Immature natural killer cell (primary cell): ENCODE measurements around the gene SH3GL1. TPM values are rescaled to one million over a fixed set of nuclear protein-coding genes. Genes with fewer than 3 reads are reported as not detected.

Experiments
- DNase-seq, 3 donors: peaks; one replicate each; pipeline ENCODE4 v3.0.0; 2022; ENCODE audit warnings: mixed read lengths in 1 of 3
- H3K27ac Mint-ChIP-seq, 6 donors: one replicate each; pipeline ENCODE4 v1.8.0; 2020; ENCODE audit warnings: mixed read lengths in 6 of 6, mild to moderate bottlenecking in 5 of 6, inconsistent platforms in 4 of 6, moderate library complexity in 3 of 6
- H3K27me3 Mint-ChIP-seq, 3 donors: one replicate each; pipeline ENCODE4 v1.8.0; 2020 to 2021; ENCODE audit warnings: low read depth in 3 of 3, mild to moderate bottlenecking in 3 of 3, mixed read lengths in 3 of 3, moderate library complexity in 3 of 3, inconsistent platforms in 1 of 3
- H3K36me3 Mint-ChIP-seq, 3 donors: one replicate each; pipeline ENCODE4 v1.8.0; 2020; ENCODE audit warnings: mixed read lengths in 3 of 3, inconsistent platforms in 2 of 3, mild to moderate bottlenecking in 2 of 3
- H3K4me1 Mint-ChIP-seq, 2 donors: one replicate each; pipeline ENCODE4 v1.8.0; 2020; ENCODE audit warnings: inconsistent platforms in 2 of 2, mild to moderate bottlenecking in 2 of 2, mixed read lengths in 2 of 2, moderate library complexity in 1 of 2
- H3K4me3 Mint-ChIP-seq, 5 donors: one replicate each; pipeline ENCODE4 v1.8.0; 2020; ENCODE audit warnings: mild to moderate bottlenecking in 5 of 5, mixed read lengths in 5 of 5, inconsistent platforms in 3 of 5, moderate library complexity in 3 of 5
- H3K9me3 Mint-ChIP-seq, 6 donors: one replicate each; pipeline ENCODE4 v1.8.0; 2020; ENCODE audit warnings: mild to moderate bottlenecking in 6 of 6, mixed read lengths in 6 of 6, inconsistent platforms in 4 of 6, moderate library complexity in 3 of 6
- polyA plus RNA-seq, 3 donors: library from polyadenylated mRNA; unstranded; fragments of 300-500 nt; fragmentation: Illumina TruSeq; gene quantifications; one replicate each; pipeline ENCODE4 v1.2.3, GENCODE V29; 2021

SH3GL1 gene
- polyA plus RNA-seq, 3 donors from 2014 or later: 13.8 to 24.6 (median 18.4) TPM

GRCh38 chr19:4399812-4400134, 574 bp downstream of the SH3GL1 start:
- Mint-ChIP-seq H3K9me3 (no peaks in the 10 kb centered on the region), H3K4me1 (peaks cover 56 to 80% of the 10 kb centered on the region in 2 donors), H3K36me3 (no peaks in the 10 kb centered on the region), H3K27ac (peak overlapping the region; percentile 80 to 92 (median 86)), H3K27me3 (peaks cover 10 to 13% (median 12%) of the 10 kb centered on the region in 3 donors), H3K4me3 (peak overlapping the region; percentile 83 to 87 (median 87))
- DNase-seq: peak in 1 of 3 donors; percentile 4

- Mint-ChIP-seq H3K4me3 (peak overlapping the region in 2 of 5 donors; percentile 0 to 59), H3K4me1 (peaks cover 57 to 74% of the 10 kb centered on the region in 2 donors), H3K27ac (peak overlapping the region in 3 of 6 donors; percentile 10 to 79 (median 55)), H3K27me3 (peaks cover 5 to 11% (median 10%) of the 10 kb centered on the region in 3 donors), H3K9me3 (no peaks in the 10 kb centered on the region), H3K36me3 (no peaks in the 10 kb centered on the region)
- no peak for DNase-seq
Measured at GRCh38 chr19:4396949-4397783, 3.2 kb downstream of the SH3GL1 start.

GRCh38 chr19:4393947-4394590, 6.3 kb downstream of the SH3GL1 start:
- Mint-ChIP-seq H3K27ac (peak overlapping the region in 4 of 6 donors; percentile 31 to 55 (median 38)), H3K36me3 (no peaks in the 10 kb centered on the region), H3K4me3 (no peak overlapping the region), H3K9me3 (no peaks in the 10 kb centered on the region), H3K4me1 (peaks cover 52 to 77% of the 10 kb centered on the region in 2 donors), H3K27me3 (peaks cover 0 to 2% (median 0%) of the 10 kb centered on the region in 3 donors)
- no peak for DNase-seq

DNA sequence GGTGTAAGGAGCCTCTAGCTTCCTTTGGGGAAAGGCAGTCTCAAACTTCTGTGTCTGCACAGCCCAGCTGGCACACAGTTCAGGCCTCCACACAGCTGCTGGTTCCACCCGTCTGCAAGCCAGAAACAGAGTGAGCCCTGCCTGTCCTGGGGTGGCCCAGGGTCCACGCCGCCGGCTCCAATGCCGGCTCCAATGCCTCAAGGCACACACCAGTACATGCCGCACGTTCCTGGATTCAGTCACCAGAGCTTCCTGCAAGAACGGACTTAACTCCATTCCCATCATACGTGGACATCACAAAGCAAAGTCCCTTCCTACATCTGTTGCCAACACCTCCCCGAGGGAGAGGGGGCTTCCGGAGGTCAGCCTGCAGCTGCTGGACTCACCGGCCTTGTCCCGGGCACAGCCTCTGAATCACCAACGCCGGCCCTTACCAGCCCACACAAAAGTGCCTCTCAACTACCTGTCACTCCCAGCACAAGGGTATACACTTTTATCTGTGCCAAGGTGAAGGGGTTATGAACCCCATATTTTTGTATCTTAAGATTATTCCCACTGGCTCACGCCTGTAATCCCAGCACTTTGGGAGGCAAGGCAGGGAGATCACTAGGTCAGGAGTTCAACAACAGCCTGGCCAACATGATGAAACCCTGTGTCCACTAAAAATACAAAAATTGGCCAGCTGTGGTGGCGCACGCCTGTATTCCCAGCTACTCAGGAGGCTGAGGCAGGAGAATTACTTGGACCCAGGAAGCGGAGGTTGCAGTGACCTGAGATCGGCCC, 8.5 kb downstream of the SH3GL1 start:
- no peaks in the 10 kb centered on the region for H3K36me3 Mint-ChIP-seq
- peak overlapping the region in 1 of 6 donors; percentile 14 for H3K27ac Mint-ChIP-seq
- H3K4me1 Mint-ChIP-seq: peaks cover 37 to 70% of the 10 kb centered on the region in 2 donors
- no peaks in the 10 kb centered on the region for H3K27me3 Mint-ChIP-seq
- DNase-seq: no peak
- no peaks in the 10 kb centered on the region for H3K9me3 Mint-ChIP-seq
- H3K4me3 Mint-ChIP-seq: no peak overlapping the region

GRCh38 chr19:4391306-4391693, 9.0 kb downstream of the SH3GL1 start:
- Mint-ChIP-seq H3K27ac (peak overlapping the region in 1 of 6 donors; percentile 13), H3K9me3 (no peaks in the 10 kb centered on the region), H3K27me3 (no peaks in the 10 kb centered on the region), H3K4me3 (no peak overlapping the region), H3K36me3 (no peaks in the 10 kb centered on the region), H3K4me1 (peaks cover 37 to 64% of the 10 kb centered on the region in 2 donors)
- no peak for DNase-seq

- Mint-ChIP-seq H3K4me1 (peaks cover 34 to 63% of the 10 kb centered on the region in 2 donors), H3K27me3 (no peaks in the 10 kb centered on the region), H3K36me3 (no peaks in the 10 kb centered on the region), H3K4me3 (peak overlapping the region in 2 of 5 donors; percentile 18 to 19), H3K27ac (peak overlapping the region in 4 of 6 donors; percentile 14 to 88 (median 66)), H3K9me3 (no peaks in the 10 kb centered on the region)
- DNase-seq: no peak
Measured at GRCh38 chr19:4390567-4391305, 9.6 kb downstream of the SH3GL1 start.

DNA sequence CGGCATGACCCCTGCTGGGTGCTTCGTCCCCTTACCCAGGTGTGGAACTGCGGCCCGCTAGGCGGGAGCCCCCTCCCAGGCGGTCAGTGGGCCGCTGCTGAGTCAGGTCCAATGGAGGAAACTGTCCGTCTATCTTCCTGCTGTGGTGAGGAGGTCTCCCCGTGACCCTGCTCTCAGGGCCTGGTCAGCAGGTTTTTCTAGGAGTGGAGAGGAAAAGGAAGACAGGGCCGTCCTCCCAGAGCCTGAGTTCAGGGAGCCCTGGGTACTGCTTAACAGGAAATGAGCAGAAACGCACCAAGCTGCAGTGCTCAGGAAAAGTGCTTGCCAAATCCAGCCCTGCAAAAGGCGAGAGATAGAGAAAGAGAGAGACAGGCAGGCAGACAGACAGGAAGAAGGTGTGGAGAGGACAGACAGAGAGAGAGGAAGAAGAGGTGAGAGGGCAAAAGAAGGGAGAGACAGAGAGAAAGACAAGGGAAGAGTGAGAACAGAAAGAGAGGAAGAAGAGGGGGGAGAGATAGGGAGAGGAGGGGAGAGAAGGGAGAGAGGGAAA, 10.3 kb downstream of the SH3GL1 start:
- Mint-ChIP-seq H3K4me3 (peak overlapping the region; percentile 1 to 29 (median 18)), H3K4me1 (peaks cover 34 to 60% of the 10 kb centered on the region in 2 donors)

DNA sequence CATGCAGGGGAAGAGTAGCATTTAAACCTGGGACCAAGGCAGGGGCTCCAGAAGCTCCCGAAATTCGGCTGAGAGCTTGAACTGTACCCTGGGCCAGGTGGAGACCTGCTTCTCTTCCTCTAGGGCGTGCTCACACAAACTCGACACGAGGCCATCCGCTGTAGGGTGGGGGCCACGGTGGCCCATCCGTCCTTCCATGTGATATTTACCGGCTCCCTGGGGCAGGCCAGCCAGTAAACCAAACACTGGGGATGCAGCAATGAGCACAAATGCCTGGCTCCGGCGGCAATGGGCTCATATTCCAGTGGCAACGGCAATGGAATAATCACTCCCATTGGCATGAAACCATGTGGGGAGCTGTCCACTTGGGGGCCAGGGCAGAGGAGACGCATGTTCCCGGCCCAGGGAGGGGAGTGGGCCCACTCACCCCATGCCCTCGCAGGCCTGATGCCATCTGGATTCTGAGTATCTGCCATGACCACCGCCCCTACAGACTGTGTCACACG, 10.8 kb downstream of the SH3GL1 start:
- Mint-ChIP-seq H3K4me3 (no peak overlapping the region), H3K9me3 (no peaks in the 10 kb centered on the region), H3K36me3 (no peaks in the 10 kb centered on the region), H3K27ac (no peak overlapping the region), H3K27me3 (no peaks in the 10 kb centered on the region), H3K4me1 (peaks cover 34 to 55% of the 10 kb centered on the region in 2 donors)
- no peak for DNase-seq

More for the DNA sequence above, 10.3 kb downstream of the SH3GL1 start:
- DNase-seq: no peak
- Mint-ChIP-seq H3K27ac (peak overlapping the region in 5 of 6 donors; percentile 14 to 88 (median 70)), H3K9me3 (no peaks in the 10 kb centered on the region), H3K36me3 (no peaks in the 10 kb centered on the region), H3K27me3 (no peaks in the 10 kb centered on the region)

DNA sequence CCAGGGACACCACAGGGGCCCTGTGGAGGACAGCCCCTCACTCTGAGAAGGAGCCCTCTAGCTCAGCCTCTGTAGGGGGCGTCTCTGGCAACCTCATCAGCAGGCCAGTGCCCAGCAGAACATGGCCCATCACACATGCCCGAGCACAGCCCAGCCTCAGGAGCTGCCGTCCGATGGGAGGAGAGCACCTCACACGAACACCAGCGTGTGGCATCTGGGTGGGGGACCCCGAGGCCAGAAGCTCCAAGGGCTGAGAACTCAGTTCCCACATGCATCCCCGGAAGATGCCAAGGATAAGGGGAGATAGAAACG, 11.3 kb downstream of the SH3GL1 start:
- no peaks in the 10 kb centered on the region for H3K9me3 Mint-ChIP-seq
- H3K4me3 Mint-ChIP-seq: no peak overlapping the region
- H3K27me3 Mint-ChIP-seq: no peaks in the 10 kb centered on the region
- H3K27ac Mint-ChIP-seq: peak overlapping the region in 2 of 6 donors; percentile 50 to 64
- no peaks in the 10 kb centered on the region for H3K36me3 Mint-ChIP-seq
- no peak for DNase-seq
- peaks cover 29 to 49% of the 10 kb centered on the region in 2 donors for H3K4me1 Mint-ChIP-seq

- Mint-ChIP-seq H3K4me3 (peak overlapping the region in 1 of 5 donors; percentile 40), H3K27me3 (no peaks in the 10 kb centered on the region), H3K36me3 (no peaks in the 10 kb centered on the region), H3K9me3 (no peaks in the 10 kb centered on the region), H3K27ac (peak overlapping the region in 1 of 6 donors; percentile 50), H3K4me1 (peaks cover 27 to 45% of the 10 kb centered on the region in 2 donors)
- no peak for DNase-seq
Measured at GRCh38 chr19:4388337-4389063, 11.8 kb downstream of the SH3GL1 start.

DNA sequence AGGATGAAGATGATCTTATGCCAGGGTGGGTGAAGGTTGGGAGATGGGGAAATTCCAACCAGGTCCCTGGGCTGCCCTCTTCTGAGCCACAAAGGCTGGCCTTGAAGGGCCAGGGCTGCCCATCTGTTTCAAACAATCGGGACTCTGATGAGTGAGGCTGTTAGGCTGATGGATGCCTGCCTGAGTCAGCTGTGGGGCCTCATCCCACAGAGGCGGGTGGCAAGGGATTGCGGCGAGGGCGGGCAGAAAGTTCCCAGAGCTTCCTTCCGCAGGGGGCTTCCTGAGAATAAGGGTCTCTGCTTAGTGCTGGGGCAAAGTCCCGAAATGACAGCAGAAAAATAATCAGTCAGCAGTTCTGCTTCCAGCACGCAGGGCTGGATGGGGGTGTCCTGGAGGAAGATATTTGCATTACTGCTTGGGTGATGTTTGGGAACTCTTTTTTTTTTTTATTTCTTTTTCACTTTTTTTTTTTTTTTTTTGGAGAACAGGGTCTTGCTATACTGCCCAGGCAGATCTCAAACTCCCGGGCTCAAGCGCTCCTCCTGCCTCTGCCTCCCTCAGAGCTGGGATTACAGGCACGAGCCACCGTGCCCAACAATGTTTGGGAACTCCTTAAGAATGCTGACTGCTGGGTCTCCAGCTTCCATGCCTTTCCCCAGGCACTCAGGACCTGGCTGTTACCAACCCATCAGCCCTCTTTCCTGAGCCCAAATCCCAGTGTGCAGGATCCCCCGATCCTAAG, 14.1 kb downstream of the SH3GL1 start:
- H3K36me3 Mint-ChIP-seq: no peaks in the 10 kb centered on the region
- DNase-seq: no peak
- H3K27me3 Mint-ChIP-seq: no peaks in the 10 kb centered on the region
- no peak overlapping the region for H3K27ac Mint-ChIP-seq
- H3K9me3 Mint-ChIP-seq: no peaks in the 10 kb centered on the region
- H3K4me3 Mint-ChIP-seq: no peak overlapping the region
- peaks cover 28 to 39% of the 10 kb centered on the region in 2 donors for H3K4me1 Mint-ChIP-seq
